HG03025 (cell line): ENCODE data around the gene TWIST2.

Source experiments
- ATAC-seq: cut with Tn5 transposase; IDR thresholded peaks from one replicate; pipeline ENCODE4 v1.9.1; 2021; ENCODE audit warnings: mild to moderate bottlenecking, moderate library complexity; ENCODE audit not compliant: unreplicated experiment, low FRiP score

TWIST2 gene

DNA sequence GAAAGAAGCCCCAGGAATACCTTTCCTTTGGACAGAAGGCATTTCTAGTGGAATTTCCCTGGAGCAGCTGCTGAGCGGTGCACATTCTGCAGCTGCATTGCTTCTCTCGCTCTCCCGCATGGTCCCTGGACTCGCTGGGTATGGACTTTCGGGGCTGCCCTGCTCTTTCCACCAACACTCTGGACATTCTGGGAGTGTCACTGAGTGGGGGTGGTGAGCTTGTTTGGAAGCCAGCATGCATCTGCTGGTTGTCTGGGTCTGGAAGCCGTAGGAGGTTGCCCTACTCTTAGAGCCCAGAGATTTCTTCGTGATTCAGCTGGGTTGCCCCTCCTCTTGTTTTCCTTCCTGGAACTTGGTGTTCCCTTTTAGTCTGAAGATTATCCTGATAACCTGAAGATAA lies 52.6 kb downstream of the TWIST2 start:
- ATAC-seq = no peak

DNA sequence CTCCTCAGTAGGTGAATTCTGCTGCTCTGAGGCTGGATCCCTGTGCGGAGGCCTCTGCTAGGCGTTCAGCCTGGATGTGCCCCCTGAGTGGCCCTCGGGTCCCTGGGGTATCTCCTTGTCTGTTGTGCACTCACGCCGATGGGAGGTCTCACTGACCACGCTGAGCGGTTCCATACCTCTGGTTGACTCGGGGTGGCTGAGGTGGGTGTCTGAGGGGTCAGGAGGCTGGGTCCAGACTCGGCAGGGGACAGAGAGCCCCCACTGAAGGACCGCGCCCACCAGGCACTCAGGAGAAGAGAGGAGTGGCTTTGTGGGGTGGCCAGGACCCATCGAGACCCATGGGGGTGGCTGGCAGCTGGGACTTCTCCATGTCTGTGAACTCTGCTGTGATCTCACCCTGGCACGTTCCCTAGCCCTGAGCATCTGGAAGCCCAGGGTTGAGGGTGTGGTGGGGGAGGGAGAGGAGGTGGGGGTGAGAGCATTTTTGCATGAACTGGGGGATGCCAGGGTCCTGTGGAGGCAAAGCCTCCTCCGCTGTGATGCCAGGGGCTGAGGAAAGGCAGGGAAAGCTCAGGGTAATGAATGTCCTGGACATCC lies 53.7 kb downstream of the TWIST2 start:
- ATAC-seq = no peak

DNA sequence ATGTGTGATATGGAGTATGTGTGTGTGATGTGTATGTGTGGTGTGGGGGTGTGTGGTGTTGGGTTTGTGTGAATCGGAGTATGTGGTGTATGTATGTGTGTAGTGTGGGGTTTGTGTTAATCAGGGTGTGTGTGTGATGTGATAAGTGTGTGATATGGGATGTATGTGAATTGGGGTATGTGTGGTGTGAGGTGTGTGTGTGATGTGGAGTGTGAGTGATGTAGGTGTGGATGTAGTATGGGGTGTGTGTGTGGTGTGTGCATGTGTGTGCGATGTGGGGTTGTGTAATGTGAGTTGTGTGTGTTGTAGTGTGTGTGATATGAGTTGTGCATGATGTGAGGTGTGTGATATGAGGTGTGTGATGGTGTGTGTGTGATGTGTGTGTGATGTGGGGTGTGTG lies 54.4 kb downstream of the TWIST2 start:
- no peak for ATAC-seq

GRCh38 chr2:238903141-238903540 lies 55.3 kb downstream of the TWIST2 start:
- no peak for ATAC-seq

- no peak for ATAC-seq
These were observed 56.3 kb downstream of the TWIST2 start for GRCh38 chr2:238904177-238904576.

DNA sequence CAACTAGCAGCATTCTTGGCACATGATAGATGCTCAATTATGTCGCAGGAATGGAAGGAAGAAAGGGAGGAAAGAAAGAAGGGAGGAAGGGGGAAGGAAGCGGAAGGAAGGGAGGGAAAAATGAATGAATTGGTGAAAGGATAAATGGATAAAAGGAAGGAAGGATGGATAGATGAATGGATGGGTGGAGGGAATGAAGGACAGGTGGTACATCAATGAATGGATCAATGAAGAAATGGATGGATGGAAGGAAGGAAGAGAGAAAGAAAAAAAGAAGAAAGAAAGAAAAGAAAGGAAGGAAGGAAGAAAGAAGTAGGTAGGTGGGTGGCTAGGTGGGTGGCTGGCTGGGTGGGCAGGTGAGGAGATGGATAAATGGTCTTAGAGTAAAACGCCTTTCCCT lies 56.8 kb downstream of the TWIST2 start:
- no peak for ATAC-seq

- no peak for ATAC-seq
These were observed 57.3 kb downstream of the TWIST2 start for GRCh38 chr2:238905224-238905623.

GRCh38 chr2:238905644-238906043 lies 57.8 kb downstream of the TWIST2 start:
- no peak for ATAC-seq

DNA sequence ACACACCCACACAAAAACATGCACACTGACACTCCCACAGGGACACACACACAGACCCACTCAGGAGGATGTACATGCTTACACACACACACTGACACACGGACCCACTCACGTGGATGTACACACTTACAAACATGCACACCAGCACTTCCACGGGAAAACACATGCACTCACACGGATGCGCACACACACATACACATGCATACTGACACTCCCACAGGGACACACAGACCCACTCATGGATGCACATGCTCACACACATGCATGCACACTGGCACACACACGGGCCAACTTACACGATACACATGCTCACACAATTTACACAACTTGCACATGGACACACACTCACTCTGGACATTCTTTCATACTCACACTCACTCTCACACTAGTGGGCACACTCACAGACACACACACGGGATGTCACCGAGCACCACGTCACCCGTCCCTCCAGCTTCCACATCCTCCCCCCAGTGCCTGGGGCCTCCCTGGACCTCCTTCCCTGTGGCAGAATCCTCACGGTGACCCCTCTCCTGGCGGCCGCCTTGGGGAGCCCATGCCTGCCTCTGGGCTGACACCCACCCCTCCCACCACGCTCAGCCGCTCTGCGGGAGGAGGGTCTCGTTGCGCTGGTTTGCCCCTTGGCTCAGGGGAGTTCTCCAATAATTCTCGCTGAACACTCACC lies 58.5 kb downstream of the TWIST2 start:
- ATAC-seq = no peak

GRCh38 chr2:238906936-238907716 lies 59.2 kb downstream of the TWIST2 start:
- no peak for ATAC-seq

DNA sequence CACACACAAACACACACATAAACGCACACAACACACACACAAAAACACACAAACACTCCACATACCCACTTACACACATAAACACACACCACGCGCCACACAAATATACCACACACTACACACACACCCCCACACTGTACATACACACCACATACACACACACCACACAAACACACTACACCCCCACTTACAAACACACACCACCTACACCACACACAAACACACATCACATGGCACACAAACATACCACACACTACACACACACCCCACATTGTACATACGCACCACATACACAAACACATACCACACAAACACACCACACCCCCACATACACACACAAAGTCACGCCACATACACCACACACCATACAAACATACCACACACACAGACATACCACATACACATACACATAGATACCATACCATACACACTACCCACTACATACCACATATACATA lies 59.9 kb downstream of the TWIST2 start:
- no peak for ATAC-seq

DNA sequence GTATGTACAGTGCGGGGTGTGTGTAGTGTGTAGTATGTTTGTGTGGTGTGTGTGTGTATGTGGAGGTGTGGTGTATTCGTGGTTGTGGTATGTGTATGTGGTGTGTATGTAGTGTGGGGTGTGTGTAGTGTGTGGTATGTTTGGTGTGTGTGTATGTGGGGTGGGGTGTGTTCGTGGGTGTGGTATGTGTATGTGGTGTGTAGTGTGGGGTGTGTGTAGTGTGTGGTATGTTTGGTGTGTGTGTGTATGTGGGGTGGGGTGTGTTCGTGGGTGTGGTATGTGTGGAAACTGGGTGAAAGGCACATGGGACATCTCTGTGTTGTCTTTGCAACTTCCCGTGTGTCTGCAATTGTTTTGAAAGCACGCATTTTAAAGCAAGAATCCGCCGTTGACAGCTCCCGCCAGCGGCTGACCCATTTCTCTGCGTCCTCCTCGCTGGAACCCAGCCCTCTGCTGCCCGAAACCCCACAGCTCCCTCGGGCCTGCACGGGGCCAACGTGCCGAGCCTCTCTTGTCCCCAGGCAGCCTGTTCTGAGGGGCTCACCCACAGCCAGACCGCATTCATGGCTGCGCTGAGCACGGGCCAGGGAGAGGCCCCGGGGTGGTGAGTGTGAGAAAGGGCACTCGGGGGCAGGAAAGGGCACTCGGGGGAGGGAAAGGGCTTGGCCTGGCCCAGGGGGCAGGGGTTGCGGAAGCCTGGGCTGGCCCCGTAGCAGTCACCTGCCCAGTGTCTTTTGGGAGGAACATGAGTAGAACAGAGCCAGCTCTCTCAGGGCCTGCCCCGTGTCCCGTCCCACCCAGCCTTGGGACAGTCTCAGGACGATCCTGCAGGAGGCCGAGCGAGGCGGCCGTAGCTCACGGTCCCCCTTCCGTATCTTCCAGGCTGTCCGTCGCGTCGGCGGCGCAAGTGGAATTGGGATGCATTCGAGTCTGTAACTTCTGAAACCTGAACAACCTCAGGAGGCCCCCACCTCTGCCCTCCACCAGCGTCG lies 61.4 kb downstream of the TWIST2 start:
- no peak for ATAC-seq

- no peak for ATAC-seq
These were observed 63.0 kb downstream of the TWIST2 start for GRCh38 chr2:238910751-238911351.

- no peak for ATAC-seq
These were observed 63.7 kb downstream of the TWIST2 start for GRCh38 chr2:238911376-238912227.

GRCh38 chr2:238912228-238912915 lies 64.5 kb downstream of the TWIST2 start:
- no peak for ATAC-seq

DNA sequence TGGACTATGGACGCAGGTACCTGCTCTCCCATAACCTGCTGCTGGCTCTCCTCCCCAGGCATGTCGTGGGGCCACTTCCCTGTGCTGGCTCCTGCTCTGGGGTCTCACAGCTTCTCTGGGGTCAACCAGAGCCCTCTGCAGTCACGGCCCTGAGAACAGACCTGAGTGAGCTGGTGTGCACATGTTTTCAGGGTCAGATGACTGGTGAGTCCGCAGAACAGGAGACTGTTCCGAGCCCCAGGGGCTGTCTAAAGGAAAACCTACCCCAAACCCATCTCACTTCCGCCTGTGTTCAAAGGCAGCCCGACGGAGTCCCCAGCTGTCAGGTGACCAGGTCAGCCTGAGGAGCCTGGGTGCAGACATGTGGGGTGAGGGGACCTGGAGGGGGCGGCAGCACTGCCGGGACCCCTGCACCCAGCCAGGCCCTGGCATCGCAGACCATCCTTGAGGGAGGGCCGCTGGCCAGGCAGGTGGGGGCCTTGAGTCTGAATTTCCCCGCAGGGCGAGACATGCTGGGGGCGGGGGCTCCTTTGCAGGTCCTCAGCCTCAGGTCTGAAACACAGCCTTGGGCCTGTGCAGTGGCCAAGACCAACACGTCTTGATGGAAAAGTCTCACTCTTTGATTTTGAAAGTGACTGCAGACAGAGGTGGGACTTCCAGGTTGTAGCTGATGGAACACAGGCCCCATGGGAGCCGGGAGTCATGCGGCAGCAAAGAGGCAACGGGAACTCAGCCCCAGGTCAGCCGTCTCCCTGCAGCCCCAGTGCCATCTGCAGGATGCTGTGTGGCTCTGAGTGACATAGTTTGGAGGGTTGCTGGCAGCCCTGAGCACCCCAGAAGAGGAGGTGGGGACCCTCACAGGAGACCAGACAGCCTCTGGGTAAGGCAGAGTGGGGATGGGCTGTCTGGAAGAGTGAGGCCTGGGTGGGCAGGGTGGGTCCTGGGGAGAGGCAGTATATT lies 65.3 kb downstream of the TWIST2 start:
- ATAC-seq = no peak

GRCh38 chr2:238913931-238914647 lies 66.2 kb downstream of the TWIST2 start:
- ATAC-seq = no peak
